Esophagus squamous epithelium (tissue), 5 donors: ENCODE measurements around the gene NEK7. TPM values are rescaled to one million over a fixed set of nuclear protein-coding genes. Genes with fewer than 3 reads are reported as not detected.
"Not testable (repeated sequence)": the region's sequence is repeated elsewhere in the genome, so short reads cannot be mapped to it uniquely, and the experiment has no call there.

Experiments
- DNase-seq: peaks from one replicate; lab custom pipeline; 2025; lab: John Stamatoyannopoulos, UW
- H3K27ac ChIP-seq, 4 donors: fragments of 200-600 bp; sonication (generic); one replicate each; pipeline ENCODE4 v1.5.1; 2016 to 2019; ENCODE audit warnings: mild to moderate bottlenecking in 1 of 4
- H3K27me3 ChIP-seq, 4 donors: fragments of 200-600 bp; sonication (generic); 1 replicate in 3 of 4; 2 replicates in 1 of 4; pipeline versions ENCODE4 v1.5.1 to v1.6.0; 2017 to 2021; ENCODE audit warnings: antibody characterized with exemption in 1 of 4
- H3K36me3 ChIP-seq, 3 donors: fragments of 200-600 bp; sonication (generic); one replicate each; pipeline ENCODE4 v1.5.1; 2016 to 2019
- H3K4me1 ChIP-seq, 3 donors: fragments of 200-600 bp; sonication (generic); one replicate each; pipeline ENCODE4 v1.5.1; 2017 to 2019
- H3K4me3 ChIP-seq, 4 donors: fragments of 200-600 bp; sonication (generic); 1 replicate in 3 of 4; 2 replicates in 1 of 4; pipeline ENCODE4 v1.5.1; 2016 to 2019; ENCODE audit warnings: mild to moderate bottlenecking in 2 of 4, moderate library complexity in 1 of 4
- H3K9me3 ChIP-seq, 3 donors: fragments of 200-600 bp; sonication (generic); one replicate each; pipeline ENCODE4 v1.5.1; 2016 to 2019
- CTCF ChIP-seq, 6 experiments: fragments of 450-650 bp in 4 of 6; fragments of 200-600 bp in 2 of 6; sonication (generic) in 2 of 6; IDR thresholded peaks; one replicate each; pipeline ENCODE4 v1.5.1; 2016 to 2019; ENCODE audit warnings: antibody characterized with exemption in 6 of 6, mild to moderate bottlenecking in 4 of 6, moderate library complexity in 4 of 6
- POLR2A ChIP-seq, 4 donors: fragments of 450-650 bp; IDR thresholded peaks; one replicate each; pipeline ENCODE4 v1.6.1; 2017; ENCODE audit warnings: antibody characterized with exemption in 4 of 4, mild to moderate bottlenecking in 4 of 4, moderate library complexity in 3 of 4
- WGBS, 2 donors: methylation state at CpG; one replicate each; pipeline ENCODE4 v1.1.5; 2018; 5-methylcytosine and 5-hydroxymethylcytosine counted together
- intact Hi-C: fragments of 100-400 bp; cut with DNase I; formaldehyde crosslinking; loops from one replicate; pipeline ENCODE4 v1.15.0; 2022
- total RNA-seq, 4 donors: library from RNA; depleted of rRNA; stranded (reverse); fragments of >200 nt; gene quantifications; one replicate each; pipeline ENCODE4 v1.1.0, GENCODE V29; 2016
- donor health status: DM: yes; HTN: yes; CAD: no.

Gene NEK7
- total RNA-seq, 4 donors from 2014 or later: 26.2 to 79.2 (median 52.4) TPM

GRCh38 chr1:198295971-198296370, 139.2 kb downstream of the NEK7 start:
- 92 to 96% methylated on average over 4 of the region's 4 CpGs for WGBS, 2 donors
- Histone ChIP-seq H3K4me1 (no peaks in the 10 kb centered on the region), H3K27ac (no peak overlapping the region), H3K4me3 (no peak overlapping the region), H3K36me3 (peaks cover 0 to 69% (median 0%) of the 10 kb centered on the region in 3 donors), H3K9me3 (no peaks in the 10 kb centered on the region), H3K27me3 (no peaks in the 10 kb centered on the region)
- intact Hi-C loops: no loop called here
- DNase-seq: no peak
- TF ChIP-seq POLR2A (IDR thresholded peaks at IDR 0.05) (no peak), CTCF (IDR thresholded peaks at IDR 0.05) (no peak)

GRCh38 chr1:198297281-198297680, 140.5 kb downstream of the NEK7 start:
- intact Hi-C loops: no loop called here
- H3K27ac ChIP-seq: no peak overlapping the region
- H3K4me1 ChIP-seq: no peaks in the 10 kb centered on the region
- H3K27me3 ChIP-seq: no peaks in the 10 kb centered on the region
- WGBS, 2 donors: 92 to 94% methylated on average over 2 of the region's 2 CpGs
- H3K36me3 ChIP-seq: peaks cover 0 to 70% (median 0%) of the 10 kb centered on the region in 3 donors
- no peak overlapping the region for H3K4me3 ChIP-seq
- TF ChIP-seq POLR2A (IDR thresholded peaks at IDR 0.05) (no peak), CTCF (IDR thresholded peaks at IDR 0.05) (no peak)
- no peaks in the 10 kb centered on the region for H3K9me3 ChIP-seq
- no peak for DNase-seq

- 81 to 88% methylated on average over 6 of the region's 6 CpGs for WGBS, 2 donors
- TF ChIP-seq CTCF (IDR thresholded peaks at IDR 0.05): no peak
- TF ChIP-seq POLR2A (IDR thresholded peaks at IDR 0.05): no peak
- no peak overlapping the region for H3K4me3 ChIP-seq
- DNase-seq: no peak
- intact Hi-C loops: no loop called here
- H3K36me3 ChIP-seq: peaks cover 0 to 59% (median 0%) of the 10 kb centered on the region in 3 donors
- no peaks in the 10 kb centered on the region for H3K9me3 ChIP-seq
- H3K27ac ChIP-seq: no peak overlapping the region
- no peaks in the 10 kb centered on the region for H3K4me1 ChIP-seq
- no peaks in the 10 kb centered on the region for H3K27me3 ChIP-seq
Measured at GRCh38 chr1:198298640-198299039, 141.8 kb downstream of the NEK7 start.

- no peak for DNase-seq
- Histone ChIP-seq H3K36me3 (peaks cover 0 to 52% (median 0%) of the 10 kb centered on the region in 3 donors), H3K27me3 (no peaks in the 10 kb centered on the region), H3K27ac (no peak overlapping the region), H3K9me3 (no peaks in the 10 kb centered on the region), H3K4me1 (no peaks in the 10 kb centered on the region), H3K4me3 (no peak overlapping the region)
- 94 to 100% methylated on average over 1 of the region's 1 CpG for WGBS, 2 donors
- intact Hi-C loops: no loop called here
- TF ChIP-seq POLR2A (IDR thresholded peaks at IDR 0.05) (no peak), CTCF (IDR thresholded peaks at IDR 0.05) (no peak)
Measured at GRCh38 chr1:198300451-198300850, 143.7 kb downstream of the NEK7 start.

- no peak for TF ChIP-seq CTCF (IDR thresholded peaks at IDR 0.05)
- TF ChIP-seq POLR2A (IDR thresholded peaks at IDR 0.05): no peak
- Histone ChIP-seq H3K4me3 (no peak overlapping the region), H3K27me3 (no peaks in the 10 kb centered on the region), H3K36me3 (peaks cover 0 to 31% (median 0%) of the 10 kb centered on the region in 3 donors), H3K9me3 (no peaks in the 10 kb centered on the region), H3K4me1 (no peaks in the 10 kb centered on the region), H3K27ac (no peak overlapping the region)
- no peak for DNase-seq
- intact Hi-C loops: no loop called here
- WGBS, 2 donors: 82 to 85% methylated on average over 3 of the region's 3 CpGs
Measured at GRCh38 chr1:198304431-198304830, 147.6 kb downstream of the NEK7 start.

- H3K4me3 ChIP-seq, H3K9me3 ChIP-seq, intact Hi-C loops, H3K4me1 ChIP-seq, DNase-seq, H3K27me3 ChIP-seq, H3K27ac ChIP-seq: not testable (repeated sequence)
- H3K36me3 ChIP-seq: peaks cover 0 to 26% (median 0%) of the 10 kb centered on the region in 3 donors
- WGBS, 2 donors: 91 to 100% methylated on average over 2 to 13 of the region's 15 CpGs
Measured at GRCh38 chr1:198314817-198315216, 158.0 kb downstream of the NEK7 start.

- H3K4me1 ChIP-seq, intact Hi-C loops, H3K27ac ChIP-seq, DNase-seq, H3K4me3 ChIP-seq, H3K9me3 ChIP-seq, H3K27me3 ChIP-seq: not testable (repeated sequence)
- 98% methylated on average over 8 of the region's 8 CpGs for whole genome bisulfite sequencing, 2 donors
- peaks cover 0 to 28% (median 0%) of the 10 kb centered on the region in 3 donors for H3K36me3 ChIP-seq
Measured at GRCh38 chr1:198315331-198315730, 158.5 kb downstream of the NEK7 start.
